Measurements from ENCODE around the gene ZNF558. TPM values are rescaled to one million over a fixed set of nuclear protein-coding genes. Genes with fewer than 3 reads are reported as not detected.

ZNF558 gene
- total RNA-seq, 2 donors from 2014 or later, result 14.5 to 16.8 TPM

- Histone ChIP-seq H3K36me3 (peaks cover 94% of the 10 kb centered on the region), H3K27ac (no peak overlapping the region), H3K4me1 (no peaks in the 10 kb centered on the region), H3K9me3 (peaks cover 14 to 58% of the 10 kb centered on the region in 2 donors), H3K27me3 (no peaks in the 10 kb centered on the region), H3K4me3 (no peak overlapping the region)
- no peak for TF ChIP-seq CTCF (IDR thresholded peaks at IDR 0.05)
- no peak for DNase-seq (ENCODE audit: low spot score)
These were observed 11.9 kb downstream of the ZNF558 start for GRCh38 chr19:8820234-8820633.

GRCh38 chr19:8815780-8816179 lies 16.3 kb downstream of the ZNF558 start:
- no peak for DNase-seq (ENCODE audit: low spot score)
- Histone ChIP-seq H3K27me3 (no peaks in the 10 kb centered on the region), H3K27ac (no peak overlapping the region), H3K36me3 (peaks cover 100% of the 10 kb centered on the region), H3K4me1 (no peaks in the 10 kb centered on the region), H3K9me3 (peaks cover 52 to 100% of the 10 kb centered on the region in 2 donors), H3K4me3 (no peak overlapping the region)
- no peak for TF ChIP-seq CTCF (IDR thresholded peaks at IDR 0.05)

GRCh38 chr19:8814176-8814575 lies 17.9 kb downstream of the ZNF558 start:
- TF ChIP-seq CTCF (IDR thresholded peaks at IDR 0.05), result no peak
- no peak overlapping the region for H3K27ac ChIP-seq
- DNase-seq (ENCODE audit: low spot score), result no peak
- no peaks in the 10 kb centered on the region for H3K4me1 ChIP-seq
- H3K27me3 ChIP-seq, result no peaks in the 10 kb centered on the region
- H3K4me3 ChIP-seq, result no peak overlapping the region
- H3K36me3 ChIP-seq, result peaks cover 95% of the 10 kb centered on the region
- peaks cover 64 to 100% of the 10 kb centered on the region in 2 donors for H3K9me3 ChIP-seq

GRCh38 chr19:8811315-8812172 lies 20.6 kb downstream of the ZNF558 start:
- Histone ChIP-seq H3K4me1 (no peaks in the 10 kb centered on the region), H3K4me3 (no peak overlapping the region), H3K36me3 (peaks cover 88% of the 10 kb centered on the region), H3K27ac (no peak overlapping the region), H3K27me3 (no peaks in the 10 kb centered on the region), H3K9me3 (peaks cover 82 to 100% of the 10 kb centered on the region in 2 donors)
- TF ChIP-seq CTCF (IDR thresholded peaks at IDR 0.05), result no peak
- DNase-seq (ENCODE audit: low spot score), result no peak

- H3K27ac ChIP-seq, result no peak overlapping the region
- peaks cover 39 to 97% of the 10 kb centered on the region in 2 donors for H3K9me3 ChIP-seq
- H3K4me3 ChIP-seq, result no peak overlapping the region
- DNase-seq (ENCODE audit: low spot score), result no peak
- H3K27me3 ChIP-seq, result no peaks in the 10 kb centered on the region
- TF ChIP-seq CTCF (IDR thresholded peaks at IDR 0.05), result no peak
- H3K36me3 ChIP-seq, result peaks cover 52% of the 10 kb centered on the region
- H3K4me1 ChIP-seq, result no peaks in the 10 kb centered on the region
These were observed 25.4 kb downstream of the ZNF558 start for GRCh38 chr19:8806661-8807060.
